ENCODE results near the gene DCC.

DNA sequence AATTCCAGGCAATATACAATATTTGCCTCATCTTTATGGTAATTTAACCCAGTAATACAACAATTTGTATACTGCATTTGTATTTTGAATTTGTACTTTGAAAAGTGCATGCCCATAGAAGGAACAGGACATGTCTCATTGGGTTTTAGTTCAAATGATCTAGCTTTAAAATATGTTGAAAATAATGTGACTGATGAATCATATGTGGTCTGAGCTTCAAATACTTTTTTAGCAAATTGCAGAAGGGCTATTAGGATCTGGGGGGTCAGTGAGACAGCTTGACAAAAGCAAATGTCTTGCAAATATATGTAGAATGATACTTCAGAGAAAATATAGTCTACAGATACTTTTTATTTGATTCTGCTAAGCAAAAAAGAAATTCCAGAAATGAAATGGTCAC, 248.9 kb downstream of the DCC start:
- TF ChIP-seq EZH2 (IDR thresholded peaks at IDR 0.05): no peak
- no peak for TF ChIP-seq POLR2AphosphoS5 (IDR thresholded peaks at IDR 0.05; ENCODE audit: borderline replicate concordance, low read depth, low read length)
- no peak for TF ChIP-seq FOXP2 (optimal IDR thresholded peaks at IDR 0.05; ENCODE audit: control extremely low read depth, extremely low read length, insufficient read depth)

All from SK-N-MC (cell line).